Mesodermal cell (in vitro differentiated cells): ENCODE results near the gene DUS1L.

Experiments
- H3K27ac ChIP-seq: 2 replicates; pipeline ENCODE4 v1.7.0; 2013; ENCODE audit warnings: mild to moderate bottlenecking, low read depth, low read length, moderate library complexity; ENCODE audit not compliant: severe bottlenecking
- H3K36me3 ChIP-seq: 2 replicates; pipeline ENCODE4 v1.7.1; 2013; ENCODE audit warnings: mild to moderate bottlenecking, low read length, moderate library complexity; ENCODE audit not compliant: control insufficient read depth, insufficient read depth
- H3K4me1 ChIP-seq: one replicate; pipeline ENCODE4 v1.7.1; 2013; ENCODE audit warnings: mild to moderate bottlenecking, low read length; ENCODE audit not compliant: insufficient read depth, control insufficient read depth, poor library complexity, severe bottlenecking
- H3K4me3 ChIP-seq: 2 replicates; pipeline ENCODE4 v1.7.0; 2013; ENCODE audit warnings: low read length, control low read depth, mild to moderate bottlenecking; ENCODE audit not compliant: insufficient read depth, poor library complexity, severe bottlenecking; ENCODE audit errors: extremely low read depth
- H3K9me3 ChIP-seq: 2 replicates; pipeline ENCODE4 v1.7.1; 2013; ENCODE audit warnings: mild to moderate bottlenecking, low read length, moderate library complexity; ENCODE audit not compliant: control insufficient read depth
- WGBS, 2 experiments: methylation state at CpG; one replicate each; pipeline ENCODE4 v1.1.5; 2013; ENCODE audit warnings: missing lambda C conversion rate in 2 of 2; ENCODE audit not compliant: insufficient coverage in 2 of 2; 5-methylcytosine and 5-hydroxymethylcytosine counted together

Gene DUS1L

DNA sequence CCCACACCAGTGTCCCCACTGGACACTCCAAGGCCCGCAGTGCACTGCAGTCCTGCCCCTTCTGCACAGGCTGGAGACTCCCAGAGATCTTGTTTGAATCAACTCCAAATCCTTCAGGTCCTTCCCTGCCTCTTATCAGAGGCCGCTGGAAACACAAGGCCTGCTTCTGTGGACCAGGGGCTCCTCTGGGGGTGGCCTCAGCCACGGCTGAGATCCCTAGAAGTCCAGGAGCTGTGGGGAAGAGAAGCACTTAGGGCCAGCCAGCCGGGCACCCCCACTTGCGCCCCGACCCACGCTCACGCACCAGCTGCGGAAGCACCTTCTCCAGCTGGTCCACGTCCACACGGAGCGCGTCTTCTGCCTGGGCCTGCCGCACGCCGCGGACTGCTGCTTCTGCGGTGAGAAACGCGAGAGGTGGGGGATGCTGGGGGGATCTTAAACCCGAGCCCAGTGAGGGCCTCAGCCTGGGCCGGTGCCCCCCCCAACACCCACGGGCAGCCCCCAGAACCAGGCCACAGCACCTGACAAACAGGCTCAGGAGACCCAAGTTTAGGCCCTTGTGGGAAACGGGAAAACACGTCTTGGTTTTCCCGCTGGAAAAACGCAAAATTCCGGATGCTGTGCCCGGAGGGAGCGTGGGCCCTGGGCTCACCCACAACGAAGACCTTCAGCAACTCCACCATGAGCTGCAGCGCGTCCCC is 46.5 kb downstream of the DUS1L start:
- H3K27ac ChIP-seq: no peak overlapping the region
- H3K4me3 ChIP-seq: no peak overlapping the region
- H3K4me1 ChIP-seq: peaks cover 5% of the 10 kb centered on the region
- peaks cover 9% of the 10 kb centered on the region for H3K36me3 ChIP-seq
- no peaks in the 10 kb centered on the region for H3K9me3 ChIP-seq
- WGBS, 2 experiments: 97% methylated on average over 28 to 32 of the region's 33 CpGs

DNA sequence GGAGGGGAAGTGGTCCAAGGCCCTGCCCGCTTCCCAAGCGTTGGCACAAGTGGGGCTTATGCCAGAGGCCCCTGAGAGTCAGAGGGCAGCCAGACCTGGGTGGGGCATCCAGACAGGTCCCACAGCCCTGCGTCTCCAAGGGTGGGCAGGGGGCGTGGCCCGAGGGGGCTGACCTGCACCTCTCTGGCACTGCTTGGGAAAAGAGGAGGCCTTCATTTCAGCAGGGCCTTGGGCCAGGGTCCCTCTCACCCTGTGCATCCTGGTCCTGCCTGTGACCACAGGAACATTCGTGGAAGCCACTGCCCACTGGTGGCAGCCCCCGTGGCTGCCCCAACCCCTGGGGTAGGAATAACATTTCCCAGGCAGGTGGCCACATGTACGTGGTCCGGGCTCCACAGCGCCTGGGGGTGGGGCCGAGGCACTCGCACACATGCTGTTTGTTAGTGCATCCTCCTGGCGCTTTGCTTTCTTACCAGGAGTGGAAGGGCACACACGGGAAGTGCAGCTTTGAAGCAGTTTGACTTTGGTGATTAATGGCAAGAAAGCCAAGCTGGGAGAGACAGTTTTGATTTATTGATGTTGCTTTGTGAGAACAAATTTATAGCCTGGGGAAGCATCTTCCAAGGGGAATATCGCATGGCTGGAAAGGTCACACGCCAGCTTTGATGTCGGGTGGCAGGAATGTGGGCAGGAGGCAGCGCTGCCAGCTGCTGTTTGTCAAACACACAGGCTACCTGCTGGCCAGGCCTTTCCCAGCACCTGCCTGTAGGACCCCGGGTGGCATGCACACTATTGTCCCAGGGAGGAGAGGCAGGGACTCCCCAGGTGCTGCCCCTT is 47.2 kb downstream of the DUS1L start:
- no peak overlapping the region for H3K27ac ChIP-seq
- H3K4me3 ChIP-seq: no peak overlapping the region
- H3K4me1 ChIP-seq: peaks cover 5% of the 10 kb centered on the region
- 91 to 95% methylated on average over 18 to 19 of the region's 19 CpGs for WGBS, 2 experiments
- H3K36me3 ChIP-seq: peaks cover 9% of the 10 kb centered on the region
- no peaks in the 10 kb centered on the region for H3K9me3 ChIP-seq

DNA sequence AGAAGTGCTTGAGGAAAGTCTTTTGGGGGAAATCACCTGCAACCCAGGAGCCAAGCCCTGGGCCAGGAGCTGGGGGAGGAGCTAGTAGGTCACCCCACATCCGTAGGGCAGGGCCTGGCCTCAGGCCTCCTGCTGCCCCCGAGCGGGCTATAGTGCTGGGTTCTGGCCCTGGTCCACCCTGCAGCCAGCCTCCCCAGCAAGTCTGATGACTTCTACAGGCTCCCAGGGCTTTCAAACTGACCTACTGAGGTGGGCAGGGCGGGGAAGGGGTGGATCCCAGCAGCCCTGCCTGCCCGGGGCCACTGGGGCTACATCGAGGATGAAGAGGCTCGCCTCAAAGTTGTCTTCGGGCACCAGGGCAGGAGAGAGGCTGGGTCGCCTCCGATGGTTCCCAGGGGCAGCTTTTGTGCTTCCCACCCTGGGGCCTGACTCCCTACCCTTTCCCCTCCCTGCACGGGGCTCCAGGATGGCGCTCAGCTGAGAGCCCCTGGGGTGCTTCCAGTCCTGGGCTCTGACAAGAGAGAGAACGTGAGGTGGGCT is 47.9 kb downstream of the DUS1L start:
- 88 to 91% methylated on average over 8 to 9 of the region's 13 CpGs for WGBS, 2 experiments
- Histone ChIP-seq H3K4me3 (no peak overlapping the region), H3K36me3 (peaks cover 9% of the 10 kb centered on the region), H3K9me3 (no peaks in the 10 kb centered on the region), H3K27ac (no peak overlapping the region), H3K4me1 (peaks cover 12% of the 10 kb centered on the region)

DNA sequence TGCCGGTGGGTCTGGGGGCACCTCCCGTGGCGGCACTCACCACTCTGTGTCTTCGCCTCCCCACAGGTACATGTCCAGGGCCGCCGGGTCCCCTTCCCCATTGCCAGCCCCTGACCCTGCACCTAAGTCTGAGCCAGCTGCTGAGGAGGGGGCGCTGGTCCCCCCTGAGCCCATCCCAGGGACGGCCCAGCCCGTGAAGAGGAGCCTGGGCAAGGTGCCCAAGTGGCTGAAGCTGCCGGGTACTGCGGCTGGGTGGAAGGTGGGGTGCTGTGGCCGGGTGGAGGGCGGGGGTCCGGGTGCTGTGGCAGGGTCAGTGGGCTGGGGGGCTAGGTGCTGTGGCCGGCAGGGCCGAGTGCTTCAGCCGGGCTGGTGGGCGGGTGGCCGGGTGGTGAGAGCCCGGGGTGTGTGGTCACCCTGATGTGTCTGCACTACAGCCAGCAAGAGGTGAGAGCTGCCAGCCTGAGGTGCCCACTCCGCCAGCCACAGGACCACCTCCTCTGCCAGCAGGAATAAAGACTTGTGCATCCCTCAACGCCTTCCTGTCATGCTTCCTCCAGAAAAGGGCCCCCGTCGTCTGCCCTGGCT is 48.6 kb downstream of the DUS1L start:
- H3K9me3 ChIP-seq: no peaks in the 10 kb centered on the region
- H3K4me1 ChIP-seq: peaks cover 19% of the 10 kb centered on the region
- WGBS, 2 experiments: 96% methylated on average over 21 to 23 of the region's 24 CpGs
- no peak overlapping the region for H3K4me3 ChIP-seq
- peaks cover 10% of the 10 kb centered on the region for H3K36me3 ChIP-seq
- H3K27ac ChIP-seq: no peak overlapping the region

DNA sequence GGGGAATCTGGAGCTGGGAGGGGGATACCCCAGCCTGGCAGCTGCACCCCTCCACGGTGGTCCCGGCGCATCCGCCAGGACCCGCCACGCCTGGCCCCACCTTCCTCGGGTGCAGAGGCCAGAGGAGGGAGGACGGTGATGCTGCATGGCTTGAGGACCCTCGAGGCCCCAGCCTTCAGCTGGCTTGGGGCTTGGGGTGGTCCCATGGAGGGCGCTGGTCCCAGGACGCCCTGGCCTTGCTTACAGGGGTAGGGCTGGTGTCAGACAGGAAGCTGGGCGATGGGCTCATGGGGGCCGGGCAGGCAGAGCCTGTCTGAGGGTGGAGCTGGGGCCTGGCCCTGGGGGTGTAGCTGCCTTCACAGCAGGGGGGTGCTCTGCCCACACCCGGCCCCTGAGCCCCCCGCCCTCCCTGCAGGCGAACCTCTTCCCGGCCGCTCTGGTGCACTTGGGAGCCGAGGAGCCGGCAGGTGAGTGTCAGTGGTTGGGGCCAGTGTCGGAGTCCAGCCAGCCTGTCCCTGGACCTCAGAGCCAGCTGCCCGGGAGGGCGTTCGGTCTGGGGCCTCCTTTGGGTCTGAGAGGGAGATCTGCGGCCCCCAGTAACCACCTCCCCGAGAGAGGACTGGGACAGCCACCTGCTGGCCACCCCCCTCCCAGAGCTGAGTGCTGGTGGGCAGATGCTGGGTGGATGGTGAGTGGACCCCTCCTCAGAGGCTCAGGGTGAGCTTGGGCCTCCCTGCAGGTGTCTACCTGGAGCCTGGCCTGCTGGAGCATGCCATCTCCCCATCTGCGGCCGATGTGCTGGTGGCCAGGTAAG is 49.3 kb downstream of the DUS1L start:
- Histone ChIP-seq H3K4me1 (peaks cover 19% of the 10 kb centered on the region), H3K36me3 (peaks cover 12% of the 10 kb centered on the region), H3K9me3 (no peaks in the 10 kb centered on the region), H3K4me3 (no peak overlapping the region), H3K27ac (no peak overlapping the region)
- 91 to 92% methylated on average over 12 to 25 of the region's 28 CpGs for WGBS, 2 experiments

DNA sequence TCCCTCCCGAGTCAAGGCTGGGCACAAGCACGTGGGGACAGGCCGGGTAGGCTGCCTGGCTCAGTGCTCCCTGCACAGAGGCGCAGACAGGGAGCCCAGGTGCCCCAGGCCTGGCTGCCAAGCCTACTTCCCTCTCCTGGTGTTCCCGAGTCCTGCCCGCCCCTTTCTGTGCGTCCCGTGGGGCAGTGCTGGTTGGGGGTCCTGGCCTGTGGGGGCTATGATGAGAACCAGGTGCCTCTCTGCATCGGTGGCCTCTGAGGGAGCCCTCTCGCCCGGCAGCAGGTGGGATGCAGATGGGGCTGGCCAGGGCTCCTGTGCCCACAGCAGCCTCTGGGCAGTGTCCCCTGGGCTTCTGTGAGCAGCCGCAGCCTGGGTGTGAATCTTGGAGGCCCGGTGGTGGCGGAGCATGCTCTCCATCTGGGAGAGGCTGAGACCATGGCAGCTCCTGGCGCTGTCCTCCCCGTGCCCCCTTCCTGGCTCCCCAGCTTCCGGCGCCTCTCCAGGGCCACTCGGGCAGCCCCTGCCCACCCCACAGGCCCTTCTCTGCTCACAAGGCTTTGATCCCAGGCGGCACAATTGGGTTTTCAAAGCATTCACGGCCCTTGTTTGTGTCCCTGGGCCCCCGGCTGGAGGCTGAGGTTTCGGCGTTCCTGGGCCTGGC is 50.2 kb downstream of the DUS1L start:
- H3K4me1 ChIP-seq: peaks cover 19% of the 10 kb centered on the region
- 81 to 86% methylated on average over 17 to 23 of the region's 24 CpGs for WGBS, 2 experiments
- H3K36me3 ChIP-seq: peaks cover 12% of the 10 kb centered on the region
- H3K27ac ChIP-seq: no peak overlapping the region
- H3K4me3 ChIP-seq: no peak overlapping the region
- no peaks in the 10 kb centered on the region for H3K9me3 ChIP-seq

DNA sequence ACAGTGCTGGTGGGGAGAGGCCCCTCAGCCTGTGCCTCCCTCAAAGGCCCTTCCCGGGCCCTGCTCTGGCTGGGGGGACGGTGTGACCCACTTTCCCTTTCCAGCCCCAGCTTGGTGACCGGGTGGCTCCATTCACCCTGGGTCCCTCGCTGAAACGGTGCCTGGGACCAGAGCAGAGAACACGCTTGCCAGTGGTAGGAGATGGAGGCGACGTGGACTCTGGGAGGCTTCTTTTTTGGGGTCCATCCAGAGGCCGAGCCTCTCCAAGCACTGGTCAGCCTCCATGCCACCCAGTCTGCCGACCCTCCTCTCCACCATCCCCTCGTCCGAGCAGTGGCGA is 50.7 kb downstream of the DUS1L start:
- no peak overlapping the region for H3K27ac ChIP-seq
- H3K4me1 ChIP-seq: peaks cover 19% of the 10 kb centered on the region
- H3K36me3 ChIP-seq: peaks cover 12% of the 10 kb centered on the region
- no peak overlapping the region for H3K4me3 ChIP-seq
- no peaks in the 10 kb centered on the region for H3K9me3 ChIP-seq
- 81 to 91% methylated on average over 6 to 13 of the region's 13 CpGs for WGBS, 2 experiments

DNA sequence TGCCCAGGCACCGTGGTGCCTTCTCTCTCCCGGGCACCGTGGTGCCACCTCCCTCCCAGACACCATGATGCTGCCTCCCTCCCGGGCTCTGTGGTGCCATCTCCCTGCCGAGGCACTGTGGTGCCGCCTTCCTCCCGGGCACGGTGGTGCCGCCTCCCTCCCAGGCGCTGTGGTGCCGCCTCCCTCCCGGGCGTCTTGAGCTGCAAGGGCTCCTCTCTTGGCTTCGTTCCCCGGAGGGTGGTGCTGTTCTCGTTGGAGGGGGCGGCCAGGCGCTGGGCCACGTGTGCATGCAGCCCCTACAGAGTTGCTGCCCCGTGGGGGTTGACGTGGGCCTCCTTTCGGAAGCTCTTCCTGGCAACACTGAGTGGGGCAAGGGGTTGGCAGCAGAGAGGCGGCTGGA is 51.2 kb downstream of the DUS1L start:
- peaks cover 19% of the 10 kb centered on the region for H3K4me1 ChIP-seq
- no peak overlapping the region for H3K27ac ChIP-seq
- H3K36me3 ChIP-seq: peaks cover 12% of the 10 kb centered on the region
- WGBS, 2 experiments: 93 to 94% methylated on average over 22 of the region's 23 CpGs
- no peak overlapping the region for H3K4me3 ChIP-seq
- no peaks in the 10 kb centered on the region for H3K9me3 ChIP-seq

DNA sequence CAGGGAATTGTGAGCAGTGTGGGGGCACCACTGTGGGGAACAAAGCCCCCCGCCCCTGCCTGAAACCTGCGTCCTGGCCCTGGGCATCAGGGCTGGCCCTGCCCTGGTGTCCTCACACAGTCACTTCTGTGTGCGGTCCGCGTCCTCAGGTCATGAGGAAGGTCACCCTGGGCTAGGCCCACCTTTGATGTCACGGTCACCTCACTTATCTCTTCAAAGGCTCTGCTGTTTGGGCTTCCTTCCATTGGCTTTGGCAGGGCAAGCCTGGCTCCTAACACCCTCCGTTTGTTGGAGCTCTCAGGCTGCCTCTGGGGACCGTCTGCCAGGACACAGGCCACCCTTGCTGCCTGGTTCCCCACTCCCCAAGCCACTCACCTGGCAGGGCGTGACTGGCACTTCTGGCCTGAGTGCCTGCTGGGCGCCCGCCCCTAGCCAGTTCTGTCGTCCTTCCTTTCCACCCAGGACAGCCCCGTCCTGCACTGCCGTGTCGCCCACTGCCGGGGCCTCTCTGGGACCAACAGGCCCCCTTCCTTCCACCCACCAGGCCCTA is 51.8 kb downstream of the DUS1L start:
- H3K9me3 ChIP-seq: no peaks in the 10 kb centered on the region
- no peak overlapping the region for H3K4me3 ChIP-seq
- H3K27ac ChIP-seq: peak overlapping the region; percentile 23
- H3K4me1 ChIP-seq: peaks cover 19% of the 10 kb centered on the region
- 95 to 96% methylated on average over 15 to 16 of the region's 16 CpGs for WGBS, 2 experiments
- H3K36me3 ChIP-seq: peaks cover 12% of the 10 kb centered on the region
